PC-3 (cell line): ENCODE data around the gene MYL6.

Experiments used
- CTCF ChIP-seq: fragments of 300-600 bp; sonication (generic); conservative IDR thresholded peaks from 2 replicates; pipeline ENCODE4 v1.5.1; 2017; ENCODE audit warnings: antibody characterized with exemption, low read depth, mild to moderate bottlenecking, low read length
- EZH2 ChIP-seq: fragments of 300-600 bp; sonication (generic); IDR thresholded peaks from one replicate; pipeline ENCODE4 v1.6.1; 2017; ENCODE audit warnings: antibody characterized with exemption, mild to moderate bottlenecking, low read length; ENCODE audit not compliant: unreplicated experiment
- EZH2phosphoT487 ChIP-seq: fragments of 300-600 bp; sonication (generic); IDR thresholded peaks from 2 replicates; pipeline ENCODE4 v1.6.1; 2018; ENCODE audit warnings: mild to moderate bottlenecking, antibody characterized with exemption, low read length, borderline replicate concordance

- TF ChIP-seq CTCF (no peak), EZH2phosphoT487 (no peak), EZH2 (no peak)
These were observed 39.3 kb upstream of the MYL6 start for GRCh38 chr12:56118688-56119357.
